Fibroblast of skin of right biceps (primary cell): ENCODE data around the gene TAGLN3.

Experiments used
- DNase-seq: peaks from one replicate; pipeline ENCODE4 v3.0.0-alpha.2; 2013

The TAGLN3 gene

GRCh38 chr3:112056451-112056929, 57.8 kb downstream of the TAGLN3 start:
- peak; percentile 86 for DNase-seq

- DNase-seq: no peak
Observed at GRCh38 chr3:112059497-112059896, 60.8 kb downstream of the TAGLN3 start.

- DNase-seq: peak; percentile 65
Observed at GRCh38 chr3:112061152-112061551, 62.4 kb downstream of the TAGLN3 start.
